H1 (cell line): ENCODE data around the gene CEP57.

ENCODE experiments used
- PHF8 ChIP-seq: fragments of 200-600 bp; sonication (generic); conservative IDR thresholded peaks from 2 replicates; pipeline ENCODE4 v1.7.1; 2012; ENCODE audit warnings: low read depth, mild to moderate bottlenecking, inconsistent platforms, low read length, moderate library complexity
- POLR2A ChIP-seq, 2 experiments: IDR thresholded peaks; 1 replicate in 1 of 2; 2 replicates in 1 of 2; pipeline ENCODE4 v1.6.1; 2011; ENCODE audit warnings: low read depth in 2 of 2, low read length in 2 of 2, mild to moderate bottlenecking in 2 of 2; ENCODE audit errors: control extremely low read depth in 1 of 2

GRCh38 chr11:95794086-95794485, 3.8 kb downstream of the CEP57 start:
- TF ChIP-seq POLR2A (IDR thresholded peaks at IDR 0.05; ENCODE audit: control extremely low read depth in 1 of 2, low read depth in 2 of 2, low read length in 2 of 2) (no peak), PHF8 (no peak)
